ENCODE data around the gene SF3B2.
A peak's percentile ranks its signal among the peaks of the same experiment; 100 is the strongest.

Gene SF3B2

DNA sequence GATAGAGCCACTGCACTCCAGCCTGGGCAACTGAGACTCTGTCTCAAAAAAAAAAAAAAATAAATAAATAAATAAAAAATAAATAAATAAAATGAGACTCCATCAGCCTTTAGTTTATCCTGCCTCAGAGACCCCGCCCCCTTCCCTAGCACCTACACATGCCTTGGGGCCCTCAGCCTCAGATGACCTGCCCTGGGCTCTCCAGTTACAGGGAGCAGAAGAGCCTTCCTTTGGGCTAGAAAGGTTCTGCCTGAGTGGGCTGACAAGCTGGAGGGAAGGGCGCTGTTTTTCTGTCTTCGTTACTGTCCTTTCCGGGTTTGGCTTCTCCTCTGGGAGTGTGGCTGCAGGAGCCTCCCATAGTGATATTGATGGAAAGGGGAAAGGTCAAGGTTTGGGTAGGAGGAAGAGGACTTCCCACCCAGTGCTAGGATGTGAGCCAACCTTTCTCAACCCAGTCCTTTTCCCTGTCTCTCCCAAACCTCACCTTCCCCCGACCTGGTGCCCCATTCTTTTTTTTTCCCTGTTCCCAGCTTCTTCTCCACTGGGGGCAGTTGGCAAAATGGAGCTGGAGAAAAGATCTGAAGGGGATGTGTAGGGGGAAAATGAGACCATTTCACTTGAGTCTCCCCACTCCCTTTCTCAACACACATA is 1.5 kb upstream of the SF3B2 start:
- no peak for DNase-seq (ENCODE audit: low spot score)

DNA sequence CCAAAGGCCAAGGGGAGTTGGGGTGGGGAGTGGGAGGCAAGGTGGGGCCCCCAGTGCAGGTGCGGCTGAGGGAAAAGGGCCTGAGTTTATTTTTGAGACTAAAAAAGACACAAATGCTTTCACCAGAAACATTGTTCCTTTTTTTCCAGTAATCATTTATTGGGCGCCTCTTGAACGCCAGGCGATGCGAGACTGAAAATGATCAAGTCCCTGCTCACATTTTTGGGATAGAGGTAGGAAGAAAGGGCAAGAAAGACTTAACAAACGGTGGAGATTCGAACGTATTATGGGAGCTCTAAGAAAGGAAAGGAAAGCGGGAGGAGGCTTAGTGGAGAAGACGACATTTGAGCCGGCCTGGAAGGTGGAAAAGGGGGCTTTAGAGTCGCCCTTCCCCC is 796 bp upstream of the SF3B2 start:
- DNase-seq (ENCODE audit: low spot score): no peak

GRCh38 chr11:66052664-66052982 is 459 bp downstream of the SF3B2 start:
- DNase-seq (ENCODE audit: low spot score): no peak

DNA sequence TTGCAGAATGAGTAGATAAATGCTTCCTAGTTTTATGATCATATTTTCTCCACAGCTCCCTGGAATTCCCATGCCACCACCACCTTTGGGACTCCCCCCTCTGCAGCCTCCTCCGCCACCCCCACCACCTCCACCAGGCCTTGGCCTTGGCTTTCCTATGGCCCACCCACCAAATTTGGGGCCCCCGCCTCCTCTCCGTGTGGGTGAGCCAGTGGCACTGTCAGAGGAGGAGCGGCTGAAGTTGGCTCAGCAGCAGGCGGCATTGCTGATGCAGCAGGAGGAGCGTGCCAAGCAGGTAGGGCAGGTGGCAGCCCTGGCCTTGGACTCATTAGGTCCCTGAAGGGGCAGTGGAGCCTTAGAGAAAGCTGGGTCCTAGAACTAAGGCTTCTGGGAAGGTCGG is 2.9 kb downstream of the SF3B2 start:
- no peak for DNase-seq (ENCODE audit: low spot score)

DNA sequence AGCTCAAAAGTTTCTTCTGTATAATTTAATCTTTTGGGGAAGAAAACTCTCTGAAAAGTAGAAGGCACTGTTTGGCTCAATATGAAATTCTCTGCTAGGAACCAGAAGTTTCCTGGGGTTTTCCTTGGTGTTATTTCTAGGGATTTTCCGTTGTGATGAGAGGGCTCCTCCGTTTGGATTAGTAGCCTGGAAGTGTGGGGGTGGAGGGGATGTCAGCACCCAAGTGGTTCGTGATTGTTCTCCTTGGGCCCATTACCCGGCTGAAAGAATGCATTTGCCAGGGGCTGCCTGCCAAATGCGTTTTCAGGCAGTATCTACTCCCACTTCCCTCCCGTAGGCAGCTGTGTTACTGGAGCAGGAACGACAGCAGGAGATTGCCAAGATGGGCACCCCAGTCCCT is 4.3 kb downstream of the SF3B2 start:
- no peak for DNase-seq (ENCODE audit: low spot score)

- DNase-seq (ENCODE audit: low spot score): no peak
These were observed 8.0 kb downstream of the SF3B2 start for GRCh38 chr11:66059966-66060680.

DNA sequence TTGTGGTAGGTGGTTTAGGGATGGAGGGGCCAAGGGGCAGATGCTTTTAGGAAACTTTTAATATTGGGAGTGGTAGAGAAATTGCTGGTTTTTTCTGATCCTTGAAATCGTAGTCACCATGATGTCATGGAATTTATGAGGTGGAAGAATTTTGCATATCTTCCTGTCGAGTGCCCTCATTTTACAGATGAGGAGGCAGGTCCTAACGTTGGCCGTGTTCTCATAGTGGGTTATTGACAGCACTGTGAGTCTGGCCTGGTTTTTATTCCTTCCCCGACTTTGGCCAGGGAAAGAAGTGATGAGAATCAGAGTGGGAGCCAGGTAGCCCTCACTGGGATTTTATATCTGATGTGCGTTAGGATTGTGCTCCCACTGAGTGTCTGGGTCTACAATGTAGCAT is 9.1 kb downstream of the SF3B2 start:
- no peak for DNase-seq (ENCODE audit: low spot score)

- DNase-seq (ENCODE audit: low spot score): no peak
These were observed 10.2 kb downstream of the SF3B2 start for GRCh38 chr11:66062408-66062807.

GRCh38 chr11:66063900-66064299 is 11.7 kb downstream of the SF3B2 start:
- no peak for DNase-seq (ENCODE audit: low spot score)

DNA sequence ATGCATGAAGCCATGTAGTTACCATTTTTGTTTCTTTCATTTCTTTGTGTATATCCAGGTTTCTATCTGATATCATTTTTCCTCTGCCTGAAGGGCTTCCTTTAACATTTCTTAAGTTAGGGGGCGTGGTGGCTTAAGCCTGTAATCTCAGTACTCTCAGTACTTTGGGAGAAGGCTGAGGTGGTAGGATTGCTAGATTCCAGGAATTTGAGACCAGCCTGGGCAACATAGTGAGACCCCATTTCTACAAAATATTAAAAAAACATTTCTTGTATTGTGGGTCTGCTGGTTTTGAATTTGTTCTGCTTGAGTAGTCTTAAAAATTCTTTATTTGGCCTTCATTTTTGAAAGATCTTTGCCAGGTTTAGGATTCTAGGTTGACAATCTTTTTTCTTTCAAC is 12.4 kb downstream of the SF3B2 start:
- no peak for DNase-seq (ENCODE audit: low spot score)

- DNase-seq (ENCODE audit: low spot score): no peak
These were observed 14.6 kb downstream of the SF3B2 start for GRCh38 chr11:66066751-66067150.

- no peak for DNase-seq (ENCODE audit: low spot score)
These were observed 15.5 kb downstream of the SF3B2 start for GRCh38 chr11:66067640-66068039.

DNA sequence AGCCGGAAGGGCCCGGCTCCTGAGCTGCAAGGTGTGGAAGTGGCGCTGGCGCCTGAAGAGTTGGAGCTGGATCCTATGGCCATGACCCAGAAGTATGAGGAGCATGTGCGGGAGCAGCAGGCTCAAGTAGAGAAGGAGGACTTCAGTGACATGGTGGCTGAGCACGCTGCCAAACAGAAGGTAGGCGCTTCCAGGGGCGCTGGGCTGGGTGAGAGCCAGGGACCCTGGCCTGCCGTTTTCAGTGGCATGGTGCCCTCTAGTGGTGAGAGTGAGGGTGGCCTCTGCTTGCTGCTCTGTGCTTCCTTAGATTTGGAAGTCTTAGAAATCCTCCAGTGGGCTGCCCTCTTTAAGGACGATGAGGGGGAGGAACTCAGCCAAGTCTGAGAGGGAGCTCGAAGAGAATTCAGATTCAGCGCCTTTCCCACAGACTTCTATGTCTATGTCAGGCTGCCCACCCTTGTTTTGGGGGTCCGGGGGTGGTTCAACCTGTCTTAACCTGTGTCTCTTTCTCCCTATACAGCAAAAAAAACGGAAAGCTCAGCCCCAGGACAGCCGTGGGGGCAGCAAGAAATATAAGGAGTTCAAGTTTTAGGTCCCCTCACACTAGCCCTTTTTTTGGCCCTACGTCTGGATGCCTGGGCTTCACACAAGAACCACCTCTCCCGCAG is 16.1 kb downstream of the SF3B2 start:
- DNase-seq (ENCODE audit: low spot score): peak; percentile 70

DNA sequence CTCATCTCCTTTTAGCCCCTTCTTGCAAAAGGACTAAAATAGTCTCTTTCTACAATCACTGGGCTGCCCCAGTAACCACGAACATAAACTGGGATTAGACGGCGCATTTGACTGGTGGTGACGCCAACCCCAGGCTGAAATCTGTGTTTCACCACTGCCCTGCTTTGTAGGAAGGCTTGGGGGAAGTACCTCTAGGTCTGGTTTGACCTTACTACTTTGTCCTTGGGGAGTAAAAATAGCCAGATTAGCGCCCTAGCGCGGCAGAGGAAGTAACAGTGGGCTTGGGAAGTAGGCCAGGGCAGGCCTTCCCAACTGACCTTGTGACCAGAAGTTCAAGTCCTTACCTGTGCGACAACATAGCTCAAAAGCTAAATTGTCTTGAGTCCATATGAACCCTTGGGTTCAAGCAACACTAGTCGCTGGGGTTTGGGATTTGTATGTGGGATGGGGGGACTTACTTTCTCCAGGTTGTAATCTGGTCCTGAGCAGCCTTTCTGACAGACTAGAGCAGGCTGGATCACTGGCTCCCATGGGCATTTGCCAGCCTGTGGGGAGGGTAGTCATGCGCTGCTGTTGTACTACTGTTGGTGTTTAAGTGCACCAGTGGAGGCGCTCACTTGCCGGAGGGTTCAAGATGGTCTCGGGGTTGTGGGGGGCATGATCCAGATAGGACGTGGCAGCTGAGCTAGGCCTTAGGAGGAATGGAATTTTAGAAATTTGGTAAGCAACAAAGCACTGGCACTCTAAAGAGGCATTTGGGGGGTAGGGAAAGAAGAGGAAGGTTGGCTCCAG is 17.0 kb downstream of the SF3B2 start:
- peak; percentile 29 for DNase-seq (ENCODE audit: low spot score)

DNA sequence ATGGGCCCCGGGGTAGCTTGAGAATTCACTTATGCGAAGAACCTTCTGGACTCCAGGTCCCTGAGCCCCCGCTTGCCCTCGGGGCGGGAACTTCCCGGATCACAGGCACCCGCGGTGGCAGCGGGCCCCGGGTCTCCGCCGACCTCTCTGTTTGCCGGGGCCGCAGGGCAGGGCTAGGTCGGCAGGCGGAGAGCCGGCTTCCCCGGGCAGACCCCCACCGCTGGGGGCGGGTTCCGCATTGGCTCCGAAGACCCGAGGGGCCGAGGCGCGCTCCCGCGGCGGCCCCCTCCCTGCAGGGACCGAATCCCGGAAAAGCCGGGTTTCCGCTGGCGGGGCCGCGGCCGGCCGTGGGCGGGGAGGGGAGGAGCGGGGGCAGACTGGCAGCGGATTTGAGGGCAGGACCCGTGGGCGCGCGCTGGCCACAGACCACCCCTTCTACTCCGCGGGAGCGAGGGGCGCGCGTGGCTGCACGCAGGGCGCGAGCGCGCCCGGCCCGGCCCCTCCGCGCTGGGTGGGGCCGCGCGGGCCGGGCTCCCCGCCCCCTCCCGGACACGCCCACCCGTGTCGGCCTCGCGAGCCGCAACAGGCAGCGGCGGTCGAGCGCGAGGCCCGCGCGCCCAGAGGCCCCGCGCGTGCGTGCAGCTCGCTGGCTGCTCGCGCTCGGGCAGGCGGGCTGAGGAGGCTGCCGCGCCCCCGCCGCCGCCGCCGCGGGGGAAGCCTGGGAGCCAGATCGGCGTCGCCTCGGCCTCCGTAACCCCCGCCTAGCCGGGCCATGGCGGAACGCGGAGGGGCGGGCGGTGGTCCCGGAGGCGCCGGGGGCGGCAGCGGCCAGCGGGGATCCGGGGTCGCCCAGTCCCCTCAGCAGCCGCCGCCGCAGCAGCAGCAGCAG is 17.8 kb downstream of the SF3B2 start, which contains the start of gene PACS1:
Gene PACS1, plus strand, starts transcription at position 558 of the 889 bp plus-strand sequence. Its CDS starts 215 bp downstream, at position 773.
- DNase-seq (ENCODE audit: low spot score): peak; percentile 80

GRCh38 chr11:66070604-66071380 is 18.6 kb downstream of the SF3B2 start:
- DNase-seq (ENCODE audit: low spot score): no peak

- DNase-seq (ENCODE audit: low spot score): peak; percentile 37
These were observed 19.2 kb downstream of the SF3B2 start for GRCh38 chr11:66071381-66071801.

- no peak for DNase-seq (ENCODE audit: low spot score)
These were observed 19.9 kb downstream of the SF3B2 start for GRCh38 chr11:66072081-66072480.

GRCh38 chr11:66072518-66072917 is 20.4 kb downstream of the SF3B2 start:
- no peak for DNase-seq (ENCODE audit: low spot score)

GRCh38 chr11:66073669-66074068 is 21.5 kb downstream of the SF3B2 start:
- no peak for DNase-seq (ENCODE audit: low spot score)

DNA sequence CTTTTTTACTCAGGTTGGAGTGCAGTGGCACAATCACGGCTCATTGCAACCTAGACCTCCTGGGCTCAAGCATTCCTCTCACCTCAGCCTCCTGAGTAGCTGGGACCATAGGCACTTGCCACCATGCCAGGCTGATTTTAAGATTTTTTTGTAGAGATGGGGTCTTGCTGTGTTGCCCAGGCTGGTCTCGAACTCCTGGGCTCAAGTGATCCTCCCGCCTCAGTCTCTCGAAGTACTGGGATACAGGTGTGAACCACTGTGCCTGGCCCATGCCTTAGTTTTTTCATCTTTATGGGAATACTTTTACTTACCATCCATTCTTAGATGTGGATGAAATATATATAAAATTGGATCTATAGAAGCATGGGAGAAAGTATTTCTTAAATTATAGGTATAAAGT is 23.1 kb downstream of the SF3B2 start:
- DNase-seq (ENCODE audit: low spot score): no peak
